HAP-1 (cell line): ENCODE data around the gene KCNAB2.

Experiments
- DNase-seq, 2 experiments: peaks; one replicate each; pipeline ENCODE4 v3.0.0-alpha.2; 2016 to 2020; ENCODE audit warnings: low spot score in 2 of 2
- H3K27me3 ChIP-seq: fragments of 250-450 bp; sonication (Bioruptor Pico); 2 replicates; pipeline ENCODE4 v1.5.1; 2020; ENCODE audit warnings: low read depth, mild to moderate bottlenecking, moderate library complexity
- H3K36me3 ChIP-seq: fragments of 250-450 bp; sonication (Bioruptor Pico); replicated peaks from 2 replicates; pipeline ENCODE4 v1.5.1; 2020; ENCODE audit warnings: mild to moderate bottlenecking
- H3K4me1 ChIP-seq: fragments of 250-450 bp; sonication (Bioruptor Pico); 2 replicates; pipeline ENCODE4 v1.5.1; 2020; ENCODE audit warnings: mild to moderate bottlenecking
- H3K4me3 ChIP-seq: fragments of 250-450 bp; sonication (Bioruptor Pico); 2 replicates; pipeline ENCODE4 v1.5.1; 2020; ENCODE audit warnings: mild to moderate bottlenecking, moderate library complexity
- H3K9me3 ChIP-seq: fragments of 250-450 bp; sonication (Bioruptor Pico); 2 replicates; pipeline ENCODE4 v1.5.1; 2020; ENCODE audit warnings: mild to moderate bottlenecking, moderate library complexity
- in situ Hi-C: fragments of 300-500 bp; cut with MboI; formaldehyde crosslinking; loops from 3 replicates; pipeline ENCODE4 v1.14.3; 2020; ENCODE audit warnings: low sequenced_read_pairs, inconsistent platforms, mixed read lengths

KCNAB2 gene

DNA sequence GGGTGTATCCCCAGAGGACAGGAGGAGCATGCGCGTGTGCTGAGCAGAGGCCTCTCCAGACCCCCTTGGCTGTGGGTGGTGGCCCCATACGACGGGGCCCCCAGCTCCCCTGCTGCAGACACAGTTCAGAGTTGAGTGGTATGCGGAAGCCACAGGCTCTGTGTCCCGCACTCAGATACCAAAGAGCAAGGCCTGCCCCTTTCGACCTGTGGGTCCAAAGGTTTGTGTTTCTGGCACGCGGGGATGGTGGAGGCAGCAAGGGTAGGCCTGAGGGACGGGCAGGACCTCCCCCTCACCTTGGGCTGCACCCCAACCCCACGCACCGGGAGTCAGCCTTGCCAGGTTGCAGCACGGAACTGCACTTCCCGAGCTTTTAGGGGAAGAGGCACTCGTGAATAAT is at the start of gene KCNAB2:
TSS of gene KCNAB2 (plus strand) at position 328 of the 400 bp plus-strand sequence. CDS start 5,649 bp downstream, outside the sequence.
- in situ Hi-C loops: no loop called here
- no peak for DNase-seq
- H3K27me3 ChIP-seq: no peaks in the 10 kb centered on the region
- H3K36me3 ChIP-seq: no peaks in the 10 kb centered on the region
- H3K4me1 ChIP-seq: no peaks in the 10 kb centered on the region
- no peaks in the 10 kb centered on the region for H3K9me3 ChIP-seq
- H3K4me3 ChIP-seq: no peak within 1 kb of the TSS

DNA sequence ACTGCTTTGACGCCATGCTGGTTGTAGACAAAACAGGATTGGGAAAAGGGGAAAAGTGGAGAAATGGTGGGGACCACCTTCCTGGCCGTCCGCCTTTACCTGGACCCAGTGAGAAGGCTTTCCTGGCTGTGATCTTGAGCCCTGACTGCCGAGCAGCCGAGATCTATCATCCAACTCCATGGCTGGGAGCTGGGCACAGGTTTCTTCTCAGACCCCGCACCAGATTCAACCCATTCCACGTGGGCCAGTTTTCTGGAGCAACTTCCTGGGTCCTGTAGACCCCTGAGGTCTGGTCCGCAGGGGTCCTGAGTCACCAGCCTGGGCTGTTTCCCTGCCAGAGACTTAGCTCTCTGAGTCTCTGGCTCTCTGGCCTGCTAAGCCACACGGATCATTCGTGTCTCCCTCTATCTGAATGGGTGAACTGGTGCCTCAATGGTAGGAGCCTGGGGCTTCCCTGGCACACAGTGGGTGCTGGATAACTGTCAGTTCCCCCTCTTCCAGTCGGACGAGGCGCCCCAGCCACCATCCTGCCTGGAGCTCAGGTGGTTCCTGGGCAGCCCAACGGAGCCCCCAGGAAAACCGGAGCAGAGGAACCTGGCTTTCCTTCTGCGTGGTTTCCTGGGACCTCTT is 48.9 kb upstream of the KCNAB2 start:
- Histone ChIP-seq H3K4me1 (0 out of 2 replicates have a peak, but pooled peaks cover 3% of the 10 kb centered on the region), H3K27me3 (no peaks in the 10 kb centered on the region), H3K9me3 (no peaks in the 10 kb centered on the region), H3K4me3 (no peak overlapping the region), H3K36me3 (no peaks in the 10 kb centered on the region)
- in situ Hi-C loops: no loop called here
- DNase-seq: no peak

DNA sequence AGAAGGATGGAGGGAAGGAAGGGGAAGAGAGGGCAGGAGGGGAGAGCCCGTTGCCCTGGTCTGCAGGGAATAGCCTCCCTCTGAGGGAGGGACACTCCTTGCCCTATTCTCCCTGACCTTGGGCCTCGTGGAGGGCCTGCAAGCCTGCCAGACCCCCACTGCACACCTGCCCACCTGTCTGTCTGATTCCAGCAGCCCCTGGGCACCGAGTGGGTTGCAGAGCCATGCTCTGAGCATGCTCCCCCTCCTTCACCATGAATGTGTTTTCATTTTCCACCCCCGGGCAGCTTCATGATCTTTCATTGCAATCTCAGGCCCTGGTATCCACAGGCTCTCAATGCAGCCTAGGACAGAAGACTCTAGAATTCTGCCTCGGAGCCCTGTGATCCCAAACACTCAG is 48.4 kb upstream of the KCNAB2 start:
- no peak for DNase-seq
- in situ Hi-C loops: no loop called here
- Histone ChIP-seq H3K36me3 (no peaks in the 10 kb centered on the region), H3K4me1 (0 out of 2 replicates have a peak, but pooled peaks cover 3% of the 10 kb centered on the region), H3K27me3 (no peaks in the 10 kb centered on the region), H3K4me3 (no peak overlapping the region), H3K9me3 (no peaks in the 10 kb centered on the region)

DNA sequence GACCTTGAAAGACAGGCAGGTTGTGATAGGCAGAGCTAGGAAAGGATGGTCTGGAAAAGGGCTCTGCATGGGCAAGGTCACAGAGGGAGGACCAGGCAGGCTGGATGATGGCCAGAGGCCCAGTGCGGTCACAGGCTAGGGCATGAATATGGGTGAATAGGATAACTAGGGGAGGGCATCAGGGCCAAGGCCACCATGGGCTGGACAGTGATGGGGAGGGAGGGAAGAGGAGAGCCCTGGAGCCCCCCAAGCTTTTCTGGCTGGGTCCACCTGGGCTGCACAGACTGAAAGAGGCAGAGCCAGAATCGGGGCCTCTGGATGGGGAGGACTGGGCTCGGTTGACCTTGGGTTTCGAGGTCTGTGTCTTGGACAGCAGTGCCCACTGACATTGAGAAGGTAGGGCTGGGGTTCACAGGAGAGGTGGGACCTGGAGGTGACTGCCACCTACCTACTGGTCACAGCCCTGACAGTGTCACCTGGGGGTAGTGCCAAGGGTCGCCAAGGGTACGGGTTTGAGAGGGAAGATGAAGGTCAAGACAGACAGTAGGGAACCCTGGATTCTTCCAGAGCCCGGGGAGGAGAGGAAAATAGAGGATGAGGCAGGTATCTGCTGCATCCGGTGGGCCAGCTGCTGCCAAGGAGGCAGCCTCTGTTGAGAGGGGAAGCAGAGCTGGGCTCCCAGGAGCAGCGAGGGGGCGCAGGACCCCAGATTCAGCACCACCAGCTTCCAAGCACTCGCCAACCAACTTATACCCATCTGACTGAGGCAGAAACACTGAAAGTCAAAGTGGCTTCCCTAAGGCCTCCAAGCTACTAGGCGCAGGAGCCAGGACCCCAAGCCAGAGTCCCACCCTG is 47.4 kb upstream of the KCNAB2 start:
- peaks cover 7% of the 10 kb centered on the region for H3K4me1 ChIP-seq
- H3K36me3 ChIP-seq: no peaks in the 10 kb centered on the region
- no peak overlapping the region for H3K4me3 ChIP-seq
- in situ Hi-C loops: no loop called here
- DNase-seq: no peak
- H3K27me3 ChIP-seq: no peaks in the 10 kb centered on the region
- H3K9me3 ChIP-seq: no peaks in the 10 kb centered on the region

DNA sequence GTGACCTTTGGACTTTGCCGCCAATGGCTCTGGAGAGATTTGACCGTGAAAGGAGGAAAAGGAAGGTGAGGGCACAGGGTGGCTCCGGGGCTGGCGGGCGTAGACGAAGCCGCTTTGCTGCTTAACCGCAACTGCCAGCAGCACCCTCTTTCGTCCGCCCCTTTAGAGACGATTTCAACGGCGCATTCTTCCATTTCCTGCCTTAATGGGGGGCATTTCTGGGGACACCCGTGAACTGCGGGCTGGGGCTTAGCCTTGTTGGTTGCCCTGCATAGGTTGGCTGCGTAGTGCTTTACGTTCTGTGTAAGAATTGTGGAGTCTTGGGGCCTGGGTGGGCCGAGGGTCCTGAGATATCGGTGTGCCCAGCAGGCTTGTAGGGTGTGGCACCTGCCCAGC is 46.8 kb upstream of the KCNAB2 start:
- Histone ChIP-seq H3K4me1 (peaks cover 10% of the 10 kb centered on the region), H3K9me3 (no peaks in the 10 kb centered on the region), H3K36me3 (no peaks in the 10 kb centered on the region), H3K27me3 (no peaks in the 10 kb centered on the region), H3K4me3 (no peak overlapping the region)
- no peak for DNase-seq
- in situ Hi-C loops: no loop called here

DNA sequence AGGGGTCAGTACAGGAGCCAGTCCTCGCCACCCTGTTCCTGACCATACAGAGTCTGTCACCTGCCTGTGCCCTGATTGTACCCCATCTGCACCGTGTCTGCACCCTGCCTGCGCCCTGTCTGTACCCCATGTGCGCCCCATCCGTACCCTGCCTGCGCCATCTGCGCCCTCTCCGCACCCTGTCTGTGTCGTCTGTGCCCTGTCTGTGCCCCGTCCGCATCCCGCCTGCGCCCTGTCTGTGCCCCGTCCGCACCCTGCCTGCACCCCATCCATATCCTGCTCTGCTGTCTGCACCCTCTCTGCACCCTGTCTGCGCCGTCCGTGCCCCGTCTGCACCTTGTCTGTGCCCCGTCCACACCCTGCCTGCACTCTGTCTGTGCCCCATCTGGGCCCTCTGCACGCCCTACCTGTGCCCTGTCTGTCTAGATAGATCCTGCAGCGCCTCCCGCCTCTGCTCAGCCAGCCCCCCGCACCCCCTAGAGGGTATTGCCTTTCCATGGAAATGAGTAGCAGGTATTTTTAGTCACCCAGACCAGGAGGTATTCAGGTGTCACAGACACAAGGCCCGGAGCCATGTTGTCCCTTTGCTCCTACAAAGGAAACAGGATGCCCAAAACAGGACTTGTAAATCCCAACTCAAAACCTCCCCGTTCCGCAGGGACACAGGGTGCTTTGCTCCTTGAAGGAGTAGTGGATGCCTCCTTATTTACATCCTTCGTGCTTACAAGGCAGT is 45.8 kb upstream of the KCNAB2 start:
- peaks cover 18% of the 10 kb centered on the region for H3K4me1 ChIP-seq
- H3K4me3 ChIP-seq: no peak overlapping the region
- H3K9me3 ChIP-seq: no peaks in the 10 kb centered on the region
- no peak for DNase-seq
- no peaks in the 10 kb centered on the region for H3K27me3 ChIP-seq
- H3K36me3 ChIP-seq: no peaks in the 10 kb centered on the region
- in situ Hi-C loops: no loop called here

DNA sequence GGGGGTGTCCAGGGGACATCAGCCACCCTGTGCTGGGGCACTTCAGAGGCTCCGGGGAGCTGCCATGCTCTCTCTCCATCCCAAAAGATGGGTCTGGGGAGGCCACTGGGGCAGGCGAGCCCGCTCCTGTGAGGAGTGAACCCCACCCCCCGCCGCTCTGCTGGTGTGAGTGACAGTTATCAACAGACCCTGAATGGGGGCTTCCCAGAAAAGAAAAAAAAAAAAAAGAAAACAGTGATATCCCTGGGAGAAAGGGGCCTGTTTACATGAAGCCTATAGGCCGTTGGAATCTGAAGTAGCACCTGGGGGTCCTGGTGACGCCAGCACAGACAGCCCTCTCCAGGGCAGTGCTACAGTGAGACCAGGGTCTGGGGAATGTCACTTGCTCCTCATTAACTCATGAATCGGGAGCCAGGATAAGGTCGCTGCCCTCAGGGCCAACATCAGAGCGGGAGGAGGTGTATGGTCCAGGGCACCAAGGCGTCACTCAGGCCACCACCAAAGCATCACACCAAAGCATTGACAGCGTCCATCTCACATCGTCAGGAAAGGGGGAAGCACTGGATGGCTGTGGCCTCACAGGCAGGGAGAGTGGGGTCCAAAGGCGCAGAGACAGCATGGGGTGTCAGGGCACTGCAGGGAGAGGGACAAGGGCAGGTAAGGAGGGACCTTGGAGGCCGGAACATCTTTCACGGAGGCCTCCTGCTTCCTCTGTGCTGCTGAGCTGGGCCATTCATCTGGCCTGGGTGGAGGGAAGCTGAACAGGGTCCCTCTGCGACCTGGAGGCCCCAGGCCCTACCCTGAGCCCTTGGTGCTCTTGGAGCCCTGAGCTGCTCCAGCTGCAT is 45.0 kb upstream of the KCNAB2 start:
- DNase-seq: no peak
- Histone ChIP-seq H3K9me3 (no peaks in the 10 kb centered on the region), H3K36me3 (no peaks in the 10 kb centered on the region), H3K4me3 (no peak overlapping the region), H3K27me3 (no peaks in the 10 kb centered on the region), H3K4me1 (peaks cover 18% of the 10 kb centered on the region)
- in situ Hi-C loops: no loop called here

DNA sequence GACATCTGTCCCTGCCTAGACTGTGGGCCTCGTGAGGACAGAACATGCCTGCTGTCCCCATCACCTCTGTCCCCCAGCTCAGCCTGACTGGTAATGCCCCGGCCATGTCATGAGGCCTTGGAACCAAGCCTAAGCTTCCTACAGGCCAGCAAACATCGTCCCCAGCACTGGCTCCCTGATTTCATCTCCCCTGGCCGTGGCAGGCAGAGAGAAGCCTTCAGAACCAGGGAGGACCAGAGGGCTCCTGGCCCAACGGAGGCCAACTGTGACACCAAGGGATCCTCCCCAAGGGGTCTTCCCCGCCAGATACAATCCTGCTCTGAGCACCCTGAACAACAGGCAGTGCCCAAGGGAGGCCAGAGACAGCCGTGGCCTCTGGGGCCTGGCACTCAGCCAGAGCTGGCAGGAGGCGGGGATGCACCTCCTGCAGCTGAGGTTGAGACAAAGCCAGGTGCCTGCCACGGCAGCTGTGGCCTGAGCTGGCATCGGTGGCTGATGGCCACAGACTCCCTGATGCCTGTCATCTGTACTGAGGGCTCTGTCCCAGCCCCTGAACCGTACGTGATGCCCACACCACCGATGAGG is 43.6 kb upstream of the KCNAB2 start:
- Histone ChIP-seq H3K36me3 (no peaks in the 10 kb centered on the region), H3K4me1 (peaks cover 18% of the 10 kb centered on the region), H3K4me3 (no peak overlapping the region), H3K9me3 (no peaks in the 10 kb centered on the region), H3K27me3 (no peaks in the 10 kb centered on the region)
- in situ Hi-C loops: no loop called here
- no peak for DNase-seq

DNA sequence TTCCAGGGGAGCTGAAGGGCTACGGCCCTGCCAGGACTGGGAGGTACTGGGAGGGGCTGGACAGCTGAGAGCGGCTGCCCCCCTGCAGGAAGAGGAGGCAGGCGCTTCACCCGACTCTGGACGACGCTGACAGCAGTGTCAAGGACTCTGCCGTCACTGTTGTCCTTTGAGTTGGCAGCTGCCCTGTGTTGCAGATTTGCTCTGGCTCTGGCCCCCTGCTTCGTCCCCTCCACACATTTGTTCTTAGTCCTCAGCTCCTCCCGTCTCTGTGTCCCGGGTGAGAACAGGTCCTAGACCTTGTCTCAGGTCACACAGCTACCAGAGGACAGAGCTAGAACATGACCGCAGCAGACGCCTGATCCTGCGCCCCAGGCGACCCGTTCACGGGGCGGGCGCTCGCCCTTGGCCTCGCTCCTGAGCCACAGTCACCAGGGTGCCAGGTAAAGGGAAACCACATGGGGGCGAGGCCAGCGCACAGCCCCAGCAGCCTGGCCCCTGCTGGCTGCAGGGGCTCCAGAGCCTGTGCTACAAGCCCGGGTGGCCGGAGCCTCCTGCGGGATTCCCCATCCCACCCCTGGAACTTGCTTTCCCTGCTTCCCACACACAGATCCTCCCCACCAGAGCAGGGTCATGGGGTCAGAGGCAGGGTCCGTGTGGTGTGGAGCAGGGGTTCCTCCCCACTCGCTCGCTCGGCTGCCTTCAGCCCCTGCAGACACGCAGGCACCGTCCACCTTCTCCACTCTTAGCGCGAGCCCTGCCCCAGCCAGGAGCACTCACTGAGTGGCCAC is 42.8 kb upstream of the KCNAB2 start:
- H3K4me1 ChIP-seq: peaks cover 18% of the 10 kb centered on the region
- in situ Hi-C loops: no loop called here
- no peaks in the 10 kb centered on the region for H3K36me3 ChIP-seq
- H3K4me3 ChIP-seq: no peak overlapping the region
- no peaks in the 10 kb centered on the region for H3K9me3 ChIP-seq
- no peak for DNase-seq
- no peaks in the 10 kb centered on the region for H3K27me3 ChIP-seq

DNA sequence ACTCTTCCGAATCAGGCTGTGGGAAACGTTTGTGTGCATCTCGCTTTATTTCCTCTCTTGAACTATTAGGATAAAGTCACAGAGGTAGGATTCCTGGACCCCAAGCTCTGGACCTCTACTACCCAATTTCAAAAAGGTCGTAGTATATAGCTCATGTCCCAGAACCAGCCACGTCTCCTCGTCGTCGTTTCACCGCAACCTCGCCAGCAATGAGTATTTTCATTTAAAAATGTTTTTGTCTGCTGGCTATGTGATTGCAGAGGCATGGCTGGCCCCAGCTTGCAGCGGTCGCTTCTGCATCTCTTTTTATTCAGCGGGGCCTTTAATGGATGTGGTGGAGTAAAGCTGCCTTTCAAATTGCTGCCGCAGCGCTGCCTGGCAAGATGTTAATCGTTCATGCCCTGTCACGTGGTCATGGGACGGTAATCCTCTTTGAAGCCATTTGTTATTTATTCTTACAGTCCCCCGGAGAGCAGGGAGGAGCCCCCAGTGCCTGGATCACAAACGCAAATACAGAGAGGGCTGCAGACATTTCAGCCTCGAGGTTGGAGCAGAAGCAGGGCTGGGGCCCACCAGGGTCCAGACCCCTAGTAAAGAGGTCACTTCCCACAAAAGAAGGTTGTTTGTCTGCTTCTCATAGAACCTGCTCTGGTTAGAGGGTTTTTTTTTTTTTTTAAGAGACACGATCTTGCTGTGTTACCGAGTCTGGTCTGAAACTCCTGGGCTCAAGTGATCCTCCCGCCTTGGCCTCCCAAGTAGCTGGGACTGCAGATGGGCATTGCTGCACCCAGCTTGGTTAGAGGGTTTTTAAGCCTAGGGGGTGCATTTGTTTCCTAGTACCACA is 41.9 kb upstream of the KCNAB2 start:
- DNase-seq: peak; percentile 90 to 95

DNA sequence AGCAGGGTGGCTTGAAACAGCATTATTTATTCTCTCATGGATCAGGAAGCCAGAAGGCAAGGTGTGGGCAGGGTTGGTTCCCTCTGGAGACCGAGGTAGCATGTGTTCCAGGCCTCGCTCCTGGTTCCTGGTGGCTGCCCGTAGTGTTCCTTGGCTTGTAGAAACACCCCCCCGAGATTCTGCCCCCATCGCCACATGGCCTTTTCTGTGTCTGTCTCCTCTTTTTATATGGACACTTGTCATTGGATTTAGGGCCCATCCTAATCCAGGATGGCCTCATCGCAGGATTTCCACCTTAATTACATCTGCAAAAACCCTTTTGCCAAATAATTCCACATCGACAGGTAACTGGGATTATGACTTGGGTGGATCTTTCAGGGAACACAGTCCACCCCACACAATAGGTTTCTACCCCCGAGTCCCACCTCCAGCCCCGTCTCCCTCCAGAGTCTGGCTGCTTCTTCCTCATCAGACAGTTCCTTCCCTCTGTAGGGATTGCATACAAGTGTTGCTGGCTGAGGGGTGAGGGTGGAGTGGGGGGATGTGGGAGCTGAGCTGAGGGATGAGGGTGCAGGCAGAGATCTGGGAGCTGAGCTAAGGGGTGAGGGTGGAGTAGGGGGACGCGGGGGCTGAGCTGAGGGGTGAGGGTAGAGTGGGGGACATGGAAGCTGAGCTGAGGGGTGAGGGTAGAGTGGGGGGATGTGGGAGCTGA is 41.1 kb upstream of the KCNAB2 start:
- Histone ChIP-seq H3K9me3 (no peaks in the 10 kb centered on the region), H3K4me1 (peaks cover 18% of the 10 kb centered on the region), H3K4me3 (no peak overlapping the region), H3K27me3 (no peaks in the 10 kb centered on the region), H3K36me3 (no peaks in the 10 kb centered on the region)
- DNase-seq: no peak
- in situ Hi-C loops: no loop called here

More for the DNA sequence above, 41.9 kb upstream of the KCNAB2 start:
- Histone ChIP-seq H3K36me3 (no peaks in the 10 kb centered on the region), H3K4me3 (no peak overlapping the region), H3K27me3 (no peaks in the 10 kb centered on the region), H3K9me3 (no peaks in the 10 kb centered on the region), H3K4me1 (peaks cover 18% of the 10 kb centered on the region)
- in situ Hi-C loops: no loop called here
